ENCODE measurements around the gene PHOSPHO1. TPM values are rescaled to one million over a fixed set of nuclear protein-coding genes. Genes with fewer than 3 reads are reported as not detected.

Gene PHOSPHO1
- total RNA-seq, 1 donor from 2014 or later = not detected

GRCh38 chr17:49258394-49258793 is 27.8 kb upstream of the PHOSPHO1 start:
- Mint-ChIP-seq H3K9me3 (no peaks in the 10 kb centered on the region), H3K36me3 (ENCODE audit: low read depth) (no peaks in the 10 kb centered on the region), H3K4me1 (peaks cover 13% of the 10 kb centered on the region), H3K4me3 (no peak overlapping the region), H3K27ac (no peak overlapping the region), H3K27me3 (peaks cover 13% of the 10 kb centered on the region)
- no peak for DNase-seq
- intact Hi-C loops (cut with micrococcal nuclease) = no loop called here

GRCh38 chr17:49255125-49255524 is 24.5 kb upstream of the PHOSPHO1 start:
- Mint-ChIP-seq H3K9me3 (no peaks in the 10 kb centered on the region), H3K27ac (no peak overlapping the region), H3K27me3 (peaks cover 7% of the 10 kb centered on the region), H3K36me3 (ENCODE audit: low read depth) (no peaks in the 10 kb centered on the region), H3K4me3 (no peak overlapping the region), H3K4me1 (peaks cover 4% of the 10 kb centered on the region)
- intact Hi-C loops (cut with micrococcal nuclease) = no loop called here
- no peak for DNase-seq

DNA sequence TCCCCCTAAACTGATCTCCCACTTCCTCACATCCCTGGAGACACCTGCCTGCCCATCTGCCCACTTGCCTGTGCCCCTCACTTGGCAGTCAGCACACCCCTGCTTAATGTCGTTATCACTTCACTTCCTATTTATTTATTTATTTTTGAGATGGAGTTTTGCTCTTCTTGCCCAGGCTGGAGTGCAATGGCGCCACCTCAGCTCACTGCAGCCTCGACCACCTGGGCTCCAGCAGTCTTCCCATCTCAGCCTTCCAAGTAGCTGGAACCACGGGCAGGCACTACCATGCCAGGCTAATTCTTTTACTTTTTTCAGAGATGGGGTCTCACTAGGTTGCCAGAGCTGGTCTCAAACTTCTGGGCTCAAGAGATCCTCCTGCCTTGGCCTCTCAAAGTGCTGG is 23.5 kb upstream of the PHOSPHO1 start:
- Mint-ChIP-seq H3K27ac (no peak overlapping the region), H3K27me3 (peaks cover 7% of the 10 kb centered on the region), H3K4me3 (no peak overlapping the region), H3K9me3 (no peaks in the 10 kb centered on the region), H3K4me1 (no peaks in the 10 kb centered on the region), H3K36me3 (ENCODE audit: low read depth) (no peaks in the 10 kb centered on the region)
- no peak for DNase-seq
- intact Hi-C loops (cut with micrococcal nuclease) = no loop called here

GRCh38 chr17:49252148-49252695 is 21.6 kb upstream of the PHOSPHO1 start:
- intact Hi-C loops (cut with micrococcal nuclease) = no loop called here
- no peak for DNase-seq
- no peak overlapping the region for H3K4me3 Mint-ChIP-seq
- no peak overlapping the region for H3K27ac Mint-ChIP-seq
- H3K36me3 Mint-ChIP-seq (ENCODE audit: low read depth) = no peaks in the 10 kb centered on the region
- no peaks in the 10 kb centered on the region for H3K9me3 Mint-ChIP-seq
- no peaks in the 10 kb centered on the region for H3K4me1 Mint-ChIP-seq
- H3K27me3 Mint-ChIP-seq = peaks cover 9% of the 10 kb centered on the region

DNA sequence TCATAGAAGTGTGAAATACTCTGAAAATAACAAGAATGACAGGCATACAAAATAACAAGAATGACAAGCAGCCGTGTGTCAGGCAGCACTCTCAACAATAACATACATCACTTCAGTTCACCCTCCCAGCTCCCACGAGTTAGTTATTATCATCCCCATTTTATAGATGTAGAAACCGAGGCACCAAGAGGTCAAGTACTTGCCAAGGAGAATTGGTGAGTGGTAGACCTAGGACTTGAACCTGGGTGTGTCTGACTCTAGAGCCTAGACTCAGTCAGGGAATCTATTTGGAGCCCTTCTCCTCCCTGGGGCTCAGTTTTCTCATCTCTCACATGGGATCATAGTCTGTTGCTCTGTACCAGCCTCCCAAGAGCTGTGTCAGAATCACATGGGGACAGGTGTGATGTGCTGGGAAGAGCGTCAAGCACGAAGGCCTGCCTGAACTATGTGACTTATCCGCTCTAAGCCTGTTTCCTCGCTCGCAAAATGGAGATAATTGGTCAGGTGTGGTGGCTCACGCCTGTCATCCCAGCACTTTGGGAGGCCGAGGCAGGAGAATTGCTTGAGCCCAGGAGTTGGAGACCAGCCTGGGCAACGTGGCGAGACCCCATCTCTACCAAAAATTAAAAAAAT is 19.4 kb upstream of the PHOSPHO1 start:
- Mint-ChIP-seq H3K27me3 (peaks cover 11% of the 10 kb centered on the region), H3K4me1 (no peaks in the 10 kb centered on the region), H3K4me3 (no peak overlapping the region), H3K36me3 (ENCODE audit: low read depth) (no peaks in the 10 kb centered on the region), H3K9me3 (no peaks in the 10 kb centered on the region), H3K27ac (no peak overlapping the region)
- no peak for DNase-seq
- intact Hi-C loops (cut with micrococcal nuclease) = no loop called here

DNA sequence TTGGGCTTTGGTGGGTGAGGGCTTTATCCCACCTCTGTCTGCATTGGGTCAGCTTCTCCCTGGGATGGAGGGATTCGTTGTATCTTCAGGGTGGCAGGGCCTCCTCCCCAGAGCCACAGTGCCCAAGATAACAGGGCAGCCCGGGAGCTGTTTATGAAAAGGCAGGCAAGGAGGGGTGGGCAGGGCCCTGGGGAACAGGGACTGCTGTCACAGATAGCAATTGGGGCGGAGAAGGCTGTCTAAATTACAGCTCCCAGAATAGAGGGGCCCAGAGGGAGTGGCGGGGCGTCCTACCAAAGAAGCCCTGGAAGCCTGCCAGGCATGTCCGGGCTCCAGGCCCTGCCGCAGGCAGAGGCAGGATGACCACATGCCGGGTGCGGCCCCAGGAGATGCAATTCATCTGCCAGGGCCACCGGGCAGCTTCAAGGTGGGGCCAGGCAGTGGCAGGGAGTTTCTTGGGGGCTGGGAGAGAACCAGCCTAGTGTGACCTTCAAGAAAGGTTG is 18.8 kb upstream of the PHOSPHO1 start:
- H3K4me3 Mint-ChIP-seq = no peak overlapping the region
- no peak overlapping the region for H3K27ac Mint-ChIP-seq
- no peaks in the 10 kb centered on the region for H3K36me3 Mint-ChIP-seq (ENCODE audit: low read depth)
- no peaks in the 10 kb centered on the region for H3K4me1 Mint-ChIP-seq
- H3K9me3 Mint-ChIP-seq = no peaks in the 10 kb centered on the region
- intact Hi-C loops (cut with micrococcal nuclease) = no loop called here
- no peak for DNase-seq
- H3K27me3 Mint-ChIP-seq = peaks cover 11% of the 10 kb centered on the region

DNA sequence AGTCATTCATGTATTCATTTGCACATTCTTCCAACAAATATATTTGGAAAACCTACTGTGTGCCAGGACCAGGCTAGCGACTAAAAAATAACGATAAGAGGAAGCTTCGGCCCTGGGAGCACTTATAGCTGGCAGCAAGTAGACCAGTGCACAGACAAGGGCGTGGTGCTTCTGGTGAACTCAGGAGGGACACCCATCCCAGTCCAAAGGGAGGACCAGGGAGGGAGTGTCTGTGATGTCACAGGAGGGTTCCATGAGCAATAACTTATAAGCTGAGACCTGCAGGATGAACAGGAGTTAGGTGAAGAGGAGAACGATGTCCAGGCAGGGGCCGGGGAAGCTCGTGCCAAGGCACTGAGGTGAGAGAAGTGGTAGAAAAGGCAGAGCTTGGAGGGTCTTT is 17.4 kb upstream of the PHOSPHO1 start:
- no peak for DNase-seq
- Mint-ChIP-seq H3K27me3 (peaks cover 11% of the 10 kb centered on the region), H3K36me3 (ENCODE audit: low read depth) (no peaks in the 10 kb centered on the region), H3K27ac (no peak overlapping the region), H3K9me3 (no peaks in the 10 kb centered on the region), H3K4me3 (no peak overlapping the region), H3K4me1 (no peaks in the 10 kb centered on the region)
- intact Hi-C loops (cut with micrococcal nuclease) = no loop called here

DNA sequence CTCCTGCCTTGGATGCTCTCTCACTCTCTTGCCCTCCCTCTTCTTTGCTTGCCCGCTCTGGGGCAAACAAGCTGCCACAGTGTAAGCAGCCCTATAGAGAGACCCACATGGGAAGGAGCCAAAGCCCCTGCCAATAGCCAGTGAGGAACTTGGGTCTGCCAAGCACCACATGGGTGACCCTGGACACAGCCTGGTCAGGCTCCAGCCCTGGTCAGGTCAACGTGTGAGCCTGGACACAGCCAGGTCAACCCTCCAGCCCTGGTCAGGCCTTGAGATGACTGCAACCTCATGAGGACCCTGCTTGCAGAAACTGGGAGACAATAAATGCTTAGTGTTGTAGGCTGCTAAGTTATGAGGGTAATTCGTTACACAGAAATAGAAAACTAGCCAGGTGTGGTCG is 14.3 kb upstream of the PHOSPHO1 start:
- H3K4me1 Mint-ChIP-seq = no peaks in the 10 kb centered on the region
- no peak overlapping the region for H3K27ac Mint-ChIP-seq
- H3K4me3 Mint-ChIP-seq = no peak overlapping the region
- H3K36me3 Mint-ChIP-seq (ENCODE audit: low read depth) = no peaks in the 10 kb centered on the region
- H3K27me3 Mint-ChIP-seq = peaks cover 10% of the 10 kb centered on the region
- H3K9me3 Mint-ChIP-seq = no peaks in the 10 kb centered on the region
- intact Hi-C loops (cut with micrococcal nuclease) = no loop called here
- no peak for DNase-seq

- no peaks in the 10 kb centered on the region for H3K36me3 Mint-ChIP-seq (ENCODE audit: low read depth)
- H3K27me3 Mint-ChIP-seq = peaks cover 9% of the 10 kb centered on the region
- H3K4me1 Mint-ChIP-seq = no peaks in the 10 kb centered on the region
- no peaks in the 10 kb centered on the region for H3K9me3 Mint-ChIP-seq
- H3K4me3 Mint-ChIP-seq = no peak overlapping the region
- no peak overlapping the region for H3K27ac Mint-ChIP-seq
- intact Hi-C loops (cut with micrococcal nuclease) = no loop called here
- no peak for DNase-seq
These were observed 12.2 kb upstream of the PHOSPHO1 start for GRCh38 chr17:49242813-49243212.

DNA sequence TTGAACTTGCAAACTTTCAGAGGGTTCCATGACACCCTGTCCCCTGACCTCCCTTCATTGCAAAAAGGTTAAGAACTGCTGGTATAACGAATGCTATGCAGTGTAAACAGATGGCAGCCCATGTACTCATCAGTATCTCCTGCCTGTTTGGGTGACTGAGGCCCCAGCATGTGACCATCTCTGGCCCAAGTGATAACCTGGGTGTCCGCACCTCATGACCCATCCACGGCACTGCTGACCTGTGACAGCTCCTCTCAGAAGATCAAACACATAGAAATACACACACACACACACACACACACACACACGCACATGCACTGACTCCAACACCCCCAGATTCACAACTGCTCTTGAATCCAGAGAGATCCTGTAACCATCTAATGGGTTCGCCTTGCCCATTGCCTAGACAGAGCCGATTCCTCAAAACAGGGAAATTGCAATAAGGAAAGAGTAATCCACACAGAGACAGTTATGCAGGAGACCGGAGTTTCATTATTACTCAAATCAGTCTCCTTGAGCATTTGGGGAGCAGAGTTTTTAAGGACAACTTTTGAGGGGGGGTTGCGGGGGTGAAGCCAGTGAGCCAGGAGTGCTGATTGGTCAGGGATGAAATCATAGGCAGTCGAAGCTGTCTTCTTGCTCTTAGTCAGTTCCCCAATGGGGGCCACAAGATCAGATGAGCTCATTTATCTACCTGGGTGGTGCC is 11.3 kb upstream of the PHOSPHO1 start:
- no peaks in the 10 kb centered on the region for H3K4me1 Mint-ChIP-seq
- intact Hi-C loops (cut with micrococcal nuclease) = no loop called here
- no peak overlapping the region for H3K4me3 Mint-ChIP-seq
- no peaks in the 10 kb centered on the region for H3K9me3 Mint-ChIP-seq
- H3K27ac Mint-ChIP-seq = no peak overlapping the region
- DNase-seq = no peak
- peaks cover 9% of the 10 kb centered on the region for H3K27me3 Mint-ChIP-seq
- H3K36me3 Mint-ChIP-seq (ENCODE audit: low read depth) = no peaks in the 10 kb centered on the region

GRCh38 chr17:49241040-49241439 is 10.5 kb upstream of the PHOSPHO1 start:
- H3K4me3 Mint-ChIP-seq = no peak overlapping the region
- no peaks in the 10 kb centered on the region for H3K4me1 Mint-ChIP-seq
- intact Hi-C loops (cut with micrococcal nuclease) = no loop called here
- H3K36me3 Mint-ChIP-seq (ENCODE audit: low read depth) = no peaks in the 10 kb centered on the region
- peaks cover 9% of the 10 kb centered on the region for H3K27me3 Mint-ChIP-seq
- no peaks in the 10 kb centered on the region for H3K9me3 Mint-ChIP-seq
- DNase-seq = no peak
- no peak overlapping the region for H3K27ac Mint-ChIP-seq

GRCh38 chr17:49240619-49241018 is 10.0 kb upstream of the PHOSPHO1 start:
- Mint-ChIP-seq H3K4me1 (no peaks in the 10 kb centered on the region), H3K27ac (no peak overlapping the region), H3K36me3 (ENCODE audit: low read depth) (no peaks in the 10 kb centered on the region), H3K4me3 (no peak overlapping the region), H3K9me3 (no peaks in the 10 kb centered on the region), H3K27me3 (peaks cover 9% of the 10 kb centered on the region)
- intact Hi-C loops (cut with micrococcal nuclease) = no loop called here
- DNase-seq = no peak

- Mint-ChIP-seq H3K9me3 (no peaks in the 10 kb centered on the region), H3K27ac (no peak overlapping the region), H3K4me1 (no peaks in the 10 kb centered on the region), H3K4me3 (no peak overlapping the region), H3K36me3 (ENCODE audit: low read depth) (no peaks in the 10 kb centered on the region), H3K27me3 (peaks cover 9% of the 10 kb centered on the region)
- no peak for DNase-seq
- intact Hi-C loops (cut with micrococcal nuclease) = no loop called here
These were observed 9.4 kb upstream of the PHOSPHO1 start for GRCh38 chr17:49239963-49240362.

GRCh38 chr17:49235896-49236295 is 5.3 kb upstream of the PHOSPHO1 start:
- no peaks in the 10 kb centered on the region for H3K9me3 Mint-ChIP-seq
- no peak overlapping the region for H3K4me3 Mint-ChIP-seq
- no peak for DNase-seq
- H3K4me1 Mint-ChIP-seq = peaks cover 3% of the 10 kb centered on the region
- peaks cover 20% of the 10 kb centered on the region for H3K27me3 Mint-ChIP-seq
- H3K36me3 Mint-ChIP-seq (ENCODE audit: low read depth) = no peaks in the 10 kb centered on the region
- no peak overlapping the region for H3K27ac Mint-ChIP-seq
- intact Hi-C loops (cut with micrococcal nuclease) = no loop called here
